Right hindlimb (tissue), 1 donor: ENCODE results near the gene LMTK2.

Source experiments
- DNase-seq: peaks from one replicate; pipeline ENCODE4 v3.0.0-alpha.2; 2018

LMTK2 gene

GRCh38 chr7:98222533-98223195 is 116.0 kb downstream of the LMTK2 start:
- no peak for DNase-seq

GRCh38 chr7:98223351-98223897 is 116.8 kb downstream of the LMTK2 start:
- no peak for DNase-seq

- DNase-seq, result no peak
Measured at GRCh38 chr7:98223898-98224700, 117.4 kb downstream of the LMTK2 start.

GRCh38 chr7:98224701-98225181 is 118.1 kb downstream of the LMTK2 start:
- no peak for DNase-seq

- DNase-seq, result no peak
Measured at GRCh38 chr7:98225913-98226614, 119.4 kb downstream of the LMTK2 start.

- no peak for DNase-seq
Measured at GRCh38 chr7:98227939-98228338, 121.3 kb downstream of the LMTK2 start.

- DNase-seq, result no peak
Measured at GRCh38 chr7:98228801-98229200, 122.1 kb downstream of the LMTK2 start.

- no peak for DNase-seq
Measured at GRCh38 chr7:98229441-98229840, 122.8 kb downstream of the LMTK2 start.

GRCh38 chr7:98229991-98230745 is 123.5 kb downstream of the LMTK2 start:
- DNase-seq, result no peak

- no peak for DNase-seq
Measured at GRCh38 chr7:98230746-98231471, 124.2 kb downstream of the LMTK2 start.

- no peak for DNase-seq
Measured at GRCh38 chr7:98231493-98232262, 125.0 kb downstream of the LMTK2 start.

GRCh38 chr7:98232263-98232585 is 125.6 kb downstream of the LMTK2 start:
- DNase-seq, result no peak

- DNase-seq, result no peak
Measured at GRCh38 chr7:98232799-98233198, 126.1 kb downstream of the LMTK2 start.

- no peak for DNase-seq
Measured at GRCh38 chr7:98233219-98234070, 126.8 kb downstream of the LMTK2 start.

GRCh38 chr7:98234429-98235147 is 127.9 kb downstream of the LMTK2 start:
- no peak for DNase-seq

GRCh38 chr7:98235901-98236300 is 129.2 kb downstream of the LMTK2 start:
- DNase-seq, result no peak

- no peak for DNase-seq
Measured at GRCh38 chr7:98236355-98237185, 129.9 kb downstream of the LMTK2 start.

GRCh38 chr7:98238076-98238475 is 131.4 kb downstream of the LMTK2 start:
- no peak for DNase-seq

- no peak for DNase-seq
Measured at GRCh38 chr7:98238976-98239375, 132.3 kb downstream of the LMTK2 start.
